HG03039 (cell line): ENCODE results near the gene NUDT21.

Experiments
- ATAC-seq: cut with Tn5 transposase; IDR thresholded peaks from one replicate; pipeline ENCODE4 v1.9.1; 2021; ENCODE audit warnings: mild to moderate bottlenecking, moderate library complexity; ENCODE audit not compliant: unreplicated experiment

NUDT21 gene

GRCh38 chr16:56462064-56462796 lies 11.1 kb upstream of the NUDT21 start:
- ATAC-seq, result no peak

GRCh38 chr16:56460101-56460500 lies 9.0 kb upstream of the NUDT21 start:
- no peak for ATAC-seq

- ATAC-seq, result no peak
Observed at GRCh38 chr16:56457927-56458470, 6.9 kb upstream of the NUDT21 start.

GRCh38 chr16:56451753-56452689 lies 889 bp upstream of the NUDT21 start:
- ATAC-seq, result peak; percentile 19

GRCh38 chr16:56450275-56450985 lies 702 bp downstream of the NUDT21 start:
- ATAC-seq, result no peak

GRCh38 chr16:56448005-56448404 lies 3.1 kb downstream of the NUDT21 start:
- no peak for ATAC-seq

GRCh38 chr16:56447286-56447685 lies 3.8 kb downstream of the NUDT21 start:
- ATAC-seq, result no peak

- no peak for ATAC-seq
Observed at GRCh38 chr16:56438038-56438437, 13.1 kb downstream of the NUDT21 start.

- no peak for ATAC-seq
Observed at GRCh38 chr16:56436258-56436657, 14.9 kb downstream of the NUDT21 start.

- no peak for ATAC-seq
Observed at GRCh38 chr16:56428091-56428490, 23.0 kb downstream of the NUDT21 start.

GRCh38 chr16:56426585-56426984 lies 24.5 kb downstream of the NUDT21 start:
- no peak for ATAC-seq

GRCh38 chr16:56425439-56425832 lies 25.7 kb downstream of the NUDT21 start, which contains the start of gene AMFR:
TSS of gene AMFR (minus strand) at chr16:56425545. CDS start at chr16:56425327, 218 bp downstream.
- peak; percentile 82 for ATAC-seq

- peak; percentile 24 for ATAC-seq
Observed at GRCh38 chr16:56424791-56425438, 26.2 kb downstream of the NUDT21 start.

- no peak for ATAC-seq
Observed at GRCh38 chr16:56424404-56424764, 26.7 kb downstream of the NUDT21 start.

- no peak for ATAC-seq
Observed at GRCh38 chr16:56423584-56424403, 27.3 kb downstream of the NUDT21 start.

GRCh38 chr16:56422896-56423441 lies 28.2 kb downstream of the NUDT21 start:
- ATAC-seq, result no peak

- ATAC-seq, result no peak
Observed at GRCh38 chr16:56421976-56422669, 29.0 kb downstream of the NUDT21 start.

- no peak for ATAC-seq
Observed at GRCh38 chr16:56421313-56421712, 29.8 kb downstream of the NUDT21 start.

GRCh38 chr16:56420613-56421012 lies 30.5 kb downstream of the NUDT21 start:
- no peak for ATAC-seq
